PC-3 (cell line): ENCODE data around the gene RANGAP1. TPM values are rescaled to one million over a fixed set of nuclear protein-coding genes. Genes with fewer than 3 reads are reported as not detected.

Experiments
- ATAC-seq: fragments of 200-7000 bp; cut with Tn5 transposase; 2 replicates; pipeline ENCODE4 v1.9.1; 2020; ENCODE audit warnings: mild to moderate bottlenecking, moderate library complexity
- BruUV-seq: library from RNA; stranded (reverse); fragments of 400-500 nt; replicated peaks from 2 replicates; lab custom pipeline; 2021; lab: Mats Ljungman, UMichigan
- CTCF ChIA-PET: fragments of 300-600 bp; sonication (Branson Sonifier 250); formaldehyde crosslinking; loops from one replicate; lab custom pipeline; 2022; ENCODE audit warnings: antibody characterized with exemption; lab: Charles Lee
- POLR2A ChIA-PET: fragments of 300-600 bp; sonication (Branson Sonifier 250); formaldehyde crosslinking; loops from one replicate; lab custom pipeline; 2022; ENCODE audit warnings: antibody characterized with exemption; ENCODE audit not compliant: unreplicated experiment; lab: Charles Lee
- DNase-seq: peaks from one replicate; pipeline ENCODE4 v3.0.0-alpha.2; 2015
- H2AFZ ChIP-seq: fragments of 300-600 bp; sonication (generic); 2 replicates; pipeline ENCODE4 v1.6.0; 2016; ENCODE audit warnings: antibody characterized with exemption, low read length
- H3F3A ChIP-seq: fragments of 300-600 bp; sonication (generic); one replicate; pipeline ENCODE4 v1.6.0; 2017; ENCODE audit warnings: antibody characterized with exemption, low read length, control low read depth, mild to moderate bottlenecking; ENCODE audit not compliant: unreplicated experiment
- H3K27ac ChIP-seq: fragments of 300-600 bp; sonication (generic); 2 replicates; pipeline ENCODE4 v1.5.1; 2016; ENCODE audit warnings: mild to moderate bottlenecking, low read length
- H3K27me3 ChIP-seq: fragments of 300-600 bp; sonication (generic); 2 replicates; pipeline ENCODE4 v1.6.1; 2016; ENCODE audit warnings: low read length, mixed read lengths
- H3K36me3 ChIP-seq: fragments of 300-600 bp; sonication (generic); 2 replicates; pipeline ENCODE4 v1.6.1; 2016; ENCODE audit warnings: low read depth, mixed run types, low read length, mixed read lengths
- H3K4me1 ChIP-seq: fragments of 300-600 bp; sonication (generic); 2 replicates; pipeline ENCODE4 v1.5.1; 2016; ENCODE audit warnings: low read length; ENCODE audit not compliant: insufficient read depth
- H3K4me2 ChIP-seq: fragments of 300-600 bp; sonication (generic); 2 replicates; pipeline ENCODE4 v1.6.0; 2016; ENCODE audit warnings: low read length
- H3K4me3 ChIP-seq: fragments of 300-600 bp; sonication (generic); 2 replicates; pipeline ENCODE4 v1.5.1; 2016; ENCODE audit warnings: mild to moderate bottlenecking, low read length, mixed read lengths
- H3K79me2 ChIP-seq: fragments of 300-600 bp; sonication (generic); 2 replicates; pipeline ENCODE4 v1.6.1; 2017; ENCODE audit warnings: low read length, mixed read lengths
- H3K9ac ChIP-seq: fragments of 300-600 bp; sonication (generic); 2 replicates; pipeline ENCODE4 v1.6.0; 2016; ENCODE audit warnings: mild to moderate bottlenecking, low read length
- H3K9me2 ChIP-seq: fragments of 300-600 bp; sonication (generic); replicated peaks from 2 replicates; pipeline ENCODE4 v1.6.1; 2016; ENCODE audit warnings: mixed run types, low read length, mixed read lengths
- H3K9me3 ChIP-seq: fragments of 300-600 bp; sonication (generic); 2 replicates; pipeline ENCODE4 v1.6.1; 2016; ENCODE audit warnings: low read length, mixed read lengths
- H4K20me1 ChIP-seq: fragments of 300-600 bp; sonication (generic); 2 replicates; pipeline ENCODE4 v1.6.1; 2016; ENCODE audit warnings: low read length, mixed read lengths
- CTCF ChIP-seq: fragments of 300-600 bp; sonication (generic); conservative IDR thresholded peaks from 2 replicates; pipeline ENCODE4 v1.5.1; 2017; ENCODE audit warnings: antibody characterized with exemption, low read depth, mild to moderate bottlenecking, low read length
- EZH2 ChIP-seq: fragments of 300-600 bp; sonication (generic); IDR thresholded peaks from one replicate; pipeline ENCODE4 v1.6.1; 2017; ENCODE audit warnings: antibody characterized with exemption, mild to moderate bottlenecking, low read length; ENCODE audit not compliant: unreplicated experiment
- EZH2phosphoT487 ChIP-seq: fragments of 300-600 bp; sonication (generic); IDR thresholded peaks from 2 replicates; pipeline ENCODE4 v1.6.1; 2018; ENCODE audit warnings: mild to moderate bottlenecking, antibody characterized with exemption, low read length, borderline replicate concordance
- intact Hi-C: fragments of 100-400 bp; cut with micrococcal nuclease; formaldehyde crosslinking; loops from 2 replicates; pipeline ENCODE4 v1.9.0; 2023
- total RNA-seq: library from RNA; depleted of rRNA; stranded (reverse); fragments of >200 nt; gene quantifications from 2 replicates; pipeline ENCODE4 v1.2.3, GENCODE V29; 2014

RANGAP1 gene
- total RNA-seq, 1 experiment from 2014 or later = 99.0 TPM

- Histone ChIP-seq H3K4me2 (no peak overlapping the region), H3K27ac (no peak overlapping the region), H3K4me1 (no peaks in the 10 kb centered on the region), H3K9me3 (no peaks in the 10 kb centered on the region), H3K36me3 (peaks cover 36% of the 10 kb centered on the region), H3K79me2 (0 out of 2 replicates have a peak, but pooled peaks cover 4% of the 10 kb centered on the region), H4K20me1 (no peaks in the 10 kb centered on the region), H2AFZ (no peak overlapping the region), H3K4me3 (no peak overlapping the region), H3F3A (no peaks in the 10 kb centered on the region), H3K9me2 (no peaks in the 10 kb centered on the region), H3K9ac (no peak overlapping the region), H3K27me3 (no peaks in the 10 kb centered on the region)
- ATAC-seq (no peak), DNase-seq (no peak)
- POLR2A ChIA-PET = no interaction called here
- CTCF ChIA-PET = interaction anchor here (0.5 kb wide), 1 partner anchor 17 kb away, joined by 3 read pairs; no protein-coding TSS in a partner anchor
- intact Hi-C loops = no loop called here
- no peak for TF ChIP-seq EZH2
- no peak for TF ChIP-seq CTCF
- no peak for TF ChIP-seq EZH2phosphoT487
- no TSS peak for BruUV-seq
Observed at GRCh38 chr22:41271787-41272186, 14.2 kb downstream of the RANGAP1 start.

- no TSS peak for BruUV-seq
- no peak for TF ChIP-seq EZH2phosphoT487
- no peak for TF ChIP-seq CTCF
- no peak for TF ChIP-seq EZH2
- no peaks in the 10 kb centered on the region for H3K9me3 ChIP-seq
- H3K36me3 ChIP-seq = peaks cover 36% of the 10 kb centered on the region
- no peak overlapping the region for H3K4me3 ChIP-seq
- no peaks in the 10 kb centered on the region for H4K20me1 ChIP-seq
- H3K9me2 ChIP-seq = no peaks in the 10 kb centered on the region
- no peaks in the 10 kb centered on the region for H3F3A ChIP-seq
- intact Hi-C loops = no loop called here
- no peaks in the 10 kb centered on the region for H3K27me3 ChIP-seq
- H3K9ac ChIP-seq = no peak overlapping the region
- H3K4me2 ChIP-seq = no peak overlapping the region
- no peak overlapping the region for H2AFZ ChIP-seq
- no peak overlapping the region for H3K27ac ChIP-seq
- 0 out of 2 replicates have a peak, but pooled peaks cover 1% of the 10 kb centered on the region for H3K79me2 ChIP-seq
- ChIA-PET CTCF (no interaction called here), POLR2A (no interaction called here)
- ATAC-seq (no peak), DNase-seq (no peak)
- H3K4me1 ChIP-seq = no peaks in the 10 kb centered on the region
Observed at GRCh38 chr22:41267958-41268357, 18.0 kb downstream of the RANGAP1 start.

- ATAC-seq = no peak
- intact Hi-C loops = no loop called here
- H4K20me1 ChIP-seq = no peaks in the 10 kb centered on the region
- no peak overlapping the region for H3K9ac ChIP-seq
- TF ChIP-seq EZH2phosphoT487 = no peak
- TF ChIP-seq CTCF = no peak
- TF ChIP-seq EZH2 = no peak
- H3K27me3 ChIP-seq = no peaks in the 10 kb centered on the region
- no peaks in the 10 kb centered on the region for H3K79me2 ChIP-seq
- no peak for DNase-seq
- no peak overlapping the region for H3K4me3 ChIP-seq
- ChIA-PET CTCF (no interaction called here), POLR2A (no interaction called here)
- no peaks in the 10 kb centered on the region for H3K9me3 ChIP-seq
- no peak overlapping the region for H3K27ac ChIP-seq
- H3K4me2 ChIP-seq = no peak overlapping the region
- no peak overlapping the region for H2AFZ ChIP-seq
- no peaks in the 10 kb centered on the region for H3K9me2 ChIP-seq
- peaks cover 41% of the 10 kb centered on the region for H3K36me3 ChIP-seq
- no TSS peak for BruUV-seq
- no peaks in the 10 kb centered on the region for H3F3A ChIP-seq
- H3K4me1 ChIP-seq = no peaks in the 10 kb centered on the region
Observed at GRCh38 chr22:41264408-41264941, 21.5 kb downstream of the RANGAP1 start.
